ENCODE results near the gene TRIO. TPM values are rescaled to one million over a fixed set of nuclear protein-coding genes. Genes with fewer than 3 reads are reported as not detected.

TRIO gene
- total RNA-seq, 4 donors from 2014 or later: 112 to 155 (median 145) TPM

GRCh38 chr5:14417276-14417730, 274.2 kb downstream of the TRIO start:
- intact Hi-C loops (cut with DNase I): no loop called here
- Histone ChIP-seq H3K4me1 (peaks cover 0 to 22% (median 20%) of the 10 kb centered on the region in 4 donors), H3K9me3 (no peaks in the 10 kb centered on the region), H3K36me3 (peaks cover 21 to 86% (median 71%) of the 10 kb centered on the region in 4 donors), H3K27ac (replicated peaks in 1 of 4) (peak overlapping the region in 3 of 4 donors; percentile 24 to 34 (median 25)), H3K27me3 (no peaks in the 10 kb centered on the region), H3K4me3 (no peak overlapping the region)
- TF ChIP-seq, protein P1, sequence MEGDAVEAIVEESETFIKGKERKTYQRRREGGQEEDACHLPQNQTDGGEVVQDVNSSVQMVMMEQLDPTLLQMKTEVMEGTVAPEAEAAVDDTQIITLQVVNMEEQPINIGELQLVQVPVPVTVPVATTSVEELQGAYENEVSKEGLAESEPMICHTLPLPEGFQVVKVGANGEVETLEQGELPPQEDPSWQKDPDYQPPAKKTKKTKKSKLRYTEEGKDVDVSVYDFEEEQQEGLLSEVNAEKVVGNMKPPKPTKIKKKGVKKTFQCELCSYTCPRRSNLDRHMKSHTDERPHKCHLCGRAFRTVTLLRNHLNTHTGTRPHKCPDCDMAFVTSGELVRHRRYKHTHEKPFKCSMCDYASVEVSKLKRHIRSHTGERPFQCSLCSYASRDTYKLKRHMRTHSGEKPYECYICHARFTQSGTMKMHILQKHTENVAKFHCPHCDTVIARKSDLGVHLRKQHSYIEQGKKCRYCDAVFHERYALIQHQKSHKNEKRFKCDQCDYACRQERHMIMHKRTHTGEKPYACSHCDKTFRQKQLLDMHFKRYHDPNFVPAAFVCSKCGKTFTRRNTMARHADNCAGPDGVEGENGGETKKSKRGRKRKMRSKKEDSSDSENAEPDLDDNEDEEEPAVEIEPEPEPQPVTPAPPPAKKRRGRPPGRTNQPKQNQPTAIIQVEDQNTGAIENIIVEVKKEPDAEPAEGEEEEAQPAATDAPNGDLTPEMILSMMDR (IDR thresholded peaks at IDR 0.05): no peak
- TF ChIP-seq POLR2AphosphoS5 (IDR thresholded peaks at IDR 0.05) (no peak), EP300 (IDR thresholded peaks at IDR 0.05) (no peak), POLR2A (IDR thresholded peaks at IDR 0.05; ENCODE audit: low read depth) (no peak)
- DNase-seq (ENCODE audit: extremely low spot score): no peak
- 54% methylated on average over 2 of the region's 5 CpGs for WGBS

GRCh38 chr5:14417792-14418765, 274.9 kb downstream of the TRIO start:
- H3K27ac ChIP-seq (replicated peaks in 1 of 4): peak overlapping the region; percentile 23 to 34 (median 24)
- no peak overlapping the region for H3K4me3 ChIP-seq
- no peaks in the 10 kb centered on the region for H3K9me3 ChIP-seq
- intact Hi-C loops (cut with DNase I): no loop called here
- no peaks in the 10 kb centered on the region for H3K27me3 ChIP-seq
- no peak for DNase-seq (ENCODE audit: extremely low spot score)
- TF ChIP-seq, protein P1 (IDR thresholded peaks at IDR 0.05): no peak
- TF ChIP-seq POLR2AphosphoS5 (IDR thresholded peaks at IDR 0.05): no peak
- WGBS: 90% methylated on average over 17 of the region's 17 CpGs
- H3K36me3 ChIP-seq: peaks cover 21 to 86% (median 71%) of the 10 kb centered on the region in 4 donors
- peaks cover 0 to 22% (median 20%) of the 10 kb centered on the region in 4 donors for H3K4me1 ChIP-seq

- TF ChIP-seq EP300 (IDR thresholded peaks at IDR 0.05): no peak
- TF ChIP-seq POLR2AphosphoS5 (IDR thresholded peaks at IDR 0.05): no peak
- TF ChIP-seq, protein P1 (IDR thresholded peaks at IDR 0.05): no peak
- no peak for TF ChIP-seq POLR2A (IDR thresholded peaks at IDR 0.05; ENCODE audit: low read depth)
- no peaks in the 10 kb centered on the region for H3K27me3 ChIP-seq
- H3K36me3 ChIP-seq: peaks cover 13 to 82% (median 63%) of the 10 kb centered on the region in 4 donors
- H3K9me3 ChIP-seq: no peaks in the 10 kb centered on the region
- no peak overlapping the region for H3K4me3 ChIP-seq
- intact Hi-C loops (cut with DNase I): no loop called here
- no peak overlapping the region for H3K27ac ChIP-seq (replicated peaks in 1 of 4)
- H3K4me1 ChIP-seq: peaks cover 0 to 22% (median 20%) of the 10 kb centered on the region in 4 donors
- no peak for DNase-seq (ENCODE audit: extremely low spot score)
- WGBS: 96% methylated on average over 11 of the region's 12 CpGs
Observed at GRCh38 chr5:14419686-14420085, 276.5 kb downstream of the TRIO start.

DNA sequence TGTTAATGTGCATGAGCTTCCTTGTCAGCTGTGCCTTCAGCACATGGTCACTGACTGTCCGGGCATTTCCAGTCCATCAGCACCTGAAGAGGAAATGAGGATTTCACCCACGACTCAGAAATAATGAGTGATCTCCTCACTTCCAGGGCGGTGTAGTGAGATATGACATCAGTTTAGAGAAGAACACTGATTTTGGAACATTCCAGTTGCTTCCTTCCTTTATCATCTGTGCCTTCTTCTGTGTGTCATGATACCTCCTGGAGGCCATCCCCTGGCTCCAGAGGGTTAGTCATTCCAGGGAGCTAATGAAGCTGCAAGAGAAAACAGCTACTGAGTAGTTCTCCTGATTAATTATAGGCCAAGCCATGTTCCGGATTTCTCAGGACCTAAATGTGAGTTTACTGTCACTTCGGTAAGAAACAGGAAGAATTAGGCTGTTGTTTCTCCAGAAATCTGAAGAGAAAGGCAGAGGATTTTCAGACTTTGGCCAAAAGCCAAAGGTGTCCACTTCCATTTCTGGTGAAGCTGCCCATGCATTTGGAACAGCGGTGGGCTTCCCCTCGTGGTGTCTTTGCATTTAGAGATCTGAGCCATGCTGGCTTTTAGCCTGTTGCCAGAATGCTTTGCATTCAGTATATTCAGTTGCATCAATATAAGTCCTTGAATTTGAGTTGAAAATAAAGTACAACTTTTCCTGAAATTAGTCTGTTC, 277.1 kb downstream of the TRIO start:
- intact Hi-C loops (cut with DNase I): no loop called here
- no peak for DNase-seq (ENCODE audit: extremely low spot score)
- peaks cover 13 to 82% (median 61%) of the 10 kb centered on the region in 4 donors for H3K36me3 ChIP-seq
- no peaks in the 10 kb centered on the region for H3K9me3 ChIP-seq
- TF ChIP-seq EP300 (IDR thresholded peaks at IDR 0.05) (no peak), POLR2A (IDR thresholded peaks at IDR 0.05; ENCODE audit: low read depth) (no peak), POLR2AphosphoS5 (IDR thresholded peaks at IDR 0.05) (no peak)
- 67% methylated on average over 7 of the region's 7 CpGs for WGBS
- no peaks in the 10 kb centered on the region for H3K27me3 ChIP-seq
- H3K4me3 ChIP-seq: no peak overlapping the region
- peaks cover 0 to 22% (median 20%) of the 10 kb centered on the region in 4 donors for H3K4me1 ChIP-seq
- H3K27ac ChIP-seq (replicated peaks in 1 of 4): no peak overlapping the region

- no peaks in the 10 kb centered on the region for H3K9me3 ChIP-seq
- H3K4me3 ChIP-seq: no peak overlapping the region
- WGBS: 93% methylated on average over 5 of the region's 8 CpGs
- intact Hi-C loops (cut with DNase I): no loop called here
- peaks cover 13 to 86% (median 64%) of the 10 kb centered on the region in 4 donors for H3K36me3 ChIP-seq
- no peak overlapping the region for H3K27ac ChIP-seq (replicated peaks in 1 of 4)
- TF ChIP-seq EP300 (IDR thresholded peaks at IDR 0.05) (no peak), POLR2AphosphoS5 (IDR thresholded peaks at IDR 0.05) (no peak), POLR2A (IDR thresholded peaks at IDR 0.05; ENCODE audit: low read depth) (no peak)
- TF ChIP-seq, protein P1 (IDR thresholded peaks at IDR 0.05): no peak
- no peaks in the 10 kb centered on the region for H3K27me3 ChIP-seq
- H3K4me1 ChIP-seq: peaks cover 0 to 17% (median 14%) of the 10 kb centered on the region in 4 donors
- DNase-seq (ENCODE audit: extremely low spot score): no peak
Observed at GRCh38 chr5:14421851-14422250, 278.7 kb downstream of the TRIO start.
